HG02642 (cell line): Measurements from ENCODE around the gene LSM3.

Source experiments
- ATAC-seq: cut with Tn5 transposase; IDR thresholded peaks from one replicate; pipeline ENCODE4 v1.9.1; 2021; ENCODE audit warnings: mild to moderate bottlenecking; ENCODE audit not compliant: unreplicated experiment, poor library complexity

Gene LSM3

DNA sequence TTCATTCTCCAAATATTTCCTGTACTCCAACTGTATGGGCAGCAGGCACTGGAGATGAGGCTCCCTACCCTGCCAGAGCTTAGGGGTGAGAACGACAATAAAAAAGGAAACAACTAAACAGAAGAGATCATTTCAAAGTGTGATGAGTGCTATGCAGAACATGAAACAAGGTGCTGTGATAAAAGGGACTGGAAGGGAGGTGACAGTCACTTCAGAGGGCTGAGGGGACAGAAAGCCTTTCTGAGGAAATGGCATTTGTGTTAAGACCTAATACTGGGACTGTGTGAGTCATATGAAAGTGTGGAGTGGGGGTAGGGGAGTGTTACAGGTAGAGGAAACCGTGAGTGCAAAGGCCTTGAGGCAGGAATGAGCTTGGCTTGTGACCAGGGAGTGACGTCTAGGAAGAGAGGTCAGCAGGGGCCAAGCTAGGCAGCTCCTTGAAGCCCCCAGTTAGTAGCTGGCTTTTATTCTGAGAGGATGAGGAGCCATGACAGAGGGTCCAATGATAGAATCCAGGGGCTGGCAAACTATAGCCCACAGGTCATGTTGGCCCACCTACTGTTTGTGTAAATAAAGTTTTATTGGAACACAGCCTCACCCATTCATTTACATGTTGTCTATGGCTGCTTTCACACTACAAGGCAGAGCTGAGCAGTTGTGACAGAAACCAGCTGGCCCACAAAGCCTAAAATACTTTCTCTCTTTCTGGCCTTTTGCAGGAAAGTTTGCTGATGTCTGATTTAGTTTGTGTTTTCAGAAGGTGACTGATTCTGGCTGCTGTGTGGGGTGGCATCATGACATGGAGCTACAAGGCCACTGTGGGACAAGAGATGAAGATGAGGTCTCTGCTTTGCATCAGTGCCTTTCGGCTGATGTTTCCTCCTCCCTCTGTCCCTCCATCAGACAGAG is 56.6 kb downstream of the LSM3 start:
- no peak for ATAC-seq

GRCh38 chr3:14235912-14236295 is 57.3 kb downstream of the LSM3 start:
- no peak for ATAC-seq

GRCh38 chr3:14236902-14237301 is 58.3 kb downstream of the LSM3 start:
- no peak for ATAC-seq

GRCh38 chr3:14237457-14237856 is 58.8 kb downstream of the LSM3 start:
- no peak for ATAC-seq

DNA sequence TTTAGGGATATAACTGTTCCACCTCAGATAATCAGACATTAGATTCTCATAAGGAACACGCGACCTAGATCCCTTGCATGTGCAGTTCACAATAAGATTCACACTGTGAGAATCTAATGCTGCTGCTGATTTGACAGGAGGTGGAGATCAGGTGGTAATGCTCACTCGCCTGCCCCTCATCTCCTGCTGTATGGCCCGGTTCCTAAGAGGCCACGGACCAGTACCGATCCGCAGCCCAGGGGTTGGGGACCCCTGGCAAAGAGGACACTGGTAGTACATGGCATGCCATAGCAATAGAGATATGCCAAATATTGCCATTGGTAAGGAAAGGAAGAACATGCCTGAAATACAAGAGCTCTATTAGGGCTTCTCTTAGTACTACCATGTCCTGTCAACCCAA is 59.7 kb downstream of the LSM3 start:
- no peak for ATAC-seq

GRCh38 chr3:14238930-14239329 is 60.3 kb downstream of the LSM3 start:
- ATAC-seq, result no peak

GRCh38 chr3:14239940-14240339 is 61.3 kb downstream of the LSM3 start:
- no peak for ATAC-seq

DNA sequence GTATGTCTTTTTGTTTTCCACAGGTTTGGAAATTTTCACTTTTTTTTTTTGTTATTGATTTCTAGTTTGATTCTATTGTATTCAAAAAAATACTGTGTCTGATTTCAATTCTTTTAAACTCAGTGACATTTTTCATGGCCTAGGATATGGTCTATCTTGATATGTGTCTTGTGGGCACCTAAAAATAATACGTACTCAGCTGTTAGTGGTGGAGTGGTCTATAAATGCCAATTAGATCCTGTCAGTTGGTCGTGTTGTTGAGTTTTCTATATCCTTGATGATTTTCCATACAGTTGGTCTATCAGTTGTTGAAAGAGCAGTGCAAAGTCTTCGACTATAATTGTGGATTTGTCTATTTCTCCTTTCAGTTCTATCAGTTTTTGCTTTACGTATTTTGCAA is 61.7 kb downstream of the LSM3 start:
- ATAC-seq, result no peak

DNA sequence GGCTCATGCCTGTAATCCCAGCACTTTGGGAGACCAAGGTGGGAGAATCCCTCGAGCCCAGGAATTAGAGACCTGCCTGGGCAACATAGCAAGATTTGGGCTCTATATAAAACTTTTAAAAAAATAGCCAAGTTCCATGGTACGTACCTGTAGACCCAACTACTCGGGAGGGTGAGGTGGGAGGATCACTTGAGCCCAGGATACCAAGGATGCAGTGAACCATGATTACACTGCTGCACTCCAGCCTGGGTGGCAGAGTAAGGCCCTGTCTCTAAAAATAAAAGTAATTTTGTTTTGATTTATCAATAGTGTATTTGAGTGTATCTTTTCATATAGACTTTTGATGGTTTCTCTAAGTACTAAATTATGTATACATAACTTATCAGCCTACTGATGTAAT is 63.1 kb downstream of the LSM3 start:
- ATAC-seq, result no peak

DNA sequence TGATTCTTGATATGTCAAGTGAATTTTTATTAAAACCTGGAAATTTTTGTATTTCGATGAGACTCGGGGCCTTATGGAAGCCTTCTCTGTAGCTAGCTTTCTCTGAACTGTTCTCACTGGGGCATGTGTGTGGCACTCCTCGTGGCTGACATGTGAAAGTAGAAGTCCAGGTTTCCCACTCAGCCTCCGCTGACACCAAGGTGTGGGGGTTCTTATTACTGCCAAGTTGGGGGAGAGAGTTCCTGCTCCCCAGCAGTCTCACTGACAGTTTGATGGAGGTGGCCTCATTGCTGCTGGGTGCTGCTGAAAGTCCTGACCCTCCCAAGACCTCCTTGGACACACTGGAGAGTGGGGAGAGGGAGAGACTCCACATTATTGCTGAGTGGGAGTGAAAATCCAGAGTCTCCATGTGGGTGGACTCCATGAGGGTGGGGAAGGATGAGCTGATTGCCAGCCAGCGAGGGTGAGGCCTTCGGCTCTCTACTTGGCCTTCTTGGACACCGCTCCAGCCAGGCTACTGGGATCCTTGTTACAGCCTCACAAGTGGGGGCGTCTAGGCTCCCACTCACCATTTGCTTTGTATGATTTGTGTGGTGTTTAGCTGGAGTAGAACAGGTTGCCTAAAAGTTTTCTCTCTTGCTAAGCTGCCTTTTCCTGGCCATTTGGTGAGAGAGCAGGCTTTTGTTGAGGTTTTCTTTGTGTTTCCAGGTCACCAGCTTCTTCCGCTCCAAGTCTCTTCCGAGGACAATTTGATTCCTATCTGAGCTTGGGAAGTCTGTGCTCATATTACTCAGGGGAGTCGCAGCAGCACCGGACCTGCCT is 64.1 kb downstream of the LSM3 start:
- no peak for ATAC-seq

DNA sequence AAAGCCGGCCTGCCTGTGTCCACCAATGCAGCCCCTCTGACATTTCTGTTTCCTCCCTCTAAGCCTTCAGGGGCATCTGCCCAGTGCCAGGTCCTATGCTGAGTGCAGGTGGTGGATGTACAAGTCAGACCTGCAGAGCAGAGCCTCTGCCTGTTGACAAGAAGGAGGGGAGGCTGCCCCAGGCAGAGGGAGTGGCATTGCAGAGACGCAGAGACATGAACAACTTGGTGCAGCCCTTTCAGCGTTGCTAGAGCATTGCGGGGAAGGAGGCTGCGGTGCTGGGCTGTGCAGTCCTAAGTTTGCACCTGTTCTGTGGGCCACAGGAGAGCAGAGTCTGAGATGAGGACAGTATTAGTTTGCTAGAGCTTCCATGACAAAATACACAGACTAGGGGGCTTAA is 65.2 kb downstream of the LSM3 start:
- no peak for ATAC-seq

DNA sequence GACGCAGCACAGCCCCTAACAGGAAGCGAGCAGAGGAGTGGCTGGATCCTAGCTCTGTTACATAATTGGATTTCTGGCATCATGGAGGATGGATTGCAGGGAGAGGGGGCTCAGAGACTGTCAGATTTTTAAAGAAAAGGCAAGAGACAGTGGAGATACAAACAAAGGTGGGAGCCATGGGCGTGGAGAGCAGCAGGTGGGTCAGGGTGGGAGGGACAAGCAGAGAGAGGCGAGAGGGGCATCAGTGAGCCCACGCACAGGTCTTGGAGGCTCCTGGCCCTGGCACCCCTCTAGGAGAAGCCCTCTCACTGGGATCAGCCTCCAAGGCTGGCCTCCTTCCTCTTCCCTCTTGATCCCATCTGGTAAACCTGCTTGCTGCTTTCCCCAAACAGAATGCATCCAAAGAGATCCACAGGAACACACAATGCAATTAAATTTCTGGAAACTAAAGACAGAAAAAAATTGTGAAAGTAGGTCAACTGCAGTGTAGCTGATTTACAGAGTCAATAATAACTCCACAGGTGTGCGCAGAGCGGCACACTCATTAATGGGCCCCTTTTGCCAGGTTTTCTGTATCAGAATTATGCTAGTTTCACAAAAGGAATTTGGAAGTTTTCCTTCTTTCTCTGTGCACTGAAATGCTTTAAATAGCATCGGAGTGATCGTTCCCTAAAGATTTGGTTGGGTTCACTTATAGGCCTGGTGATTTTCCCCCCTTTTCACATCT is 66.1 kb downstream of the LSM3 start:
- ATAC-seq, result no peak

DNA sequence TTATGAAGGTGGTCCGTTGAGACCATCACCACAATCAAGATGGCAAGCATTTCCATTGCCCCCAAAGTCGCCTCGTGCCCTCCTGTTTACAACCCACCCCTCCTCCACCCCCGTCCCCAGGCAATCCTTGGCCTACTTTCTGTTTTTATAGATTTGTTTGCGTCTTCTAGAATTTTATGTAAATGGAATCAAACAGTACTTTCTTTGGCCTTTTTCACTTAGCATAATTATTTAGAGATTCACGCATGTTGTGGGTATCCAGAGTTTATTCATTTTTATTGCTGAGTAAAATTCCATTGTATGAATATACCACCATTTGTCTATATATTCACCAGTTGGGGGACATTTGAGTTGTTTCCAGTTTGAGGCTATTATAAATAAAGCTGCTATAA is 66.6 kb downstream of the LSM3 start:
- no peak for ATAC-seq

DNA sequence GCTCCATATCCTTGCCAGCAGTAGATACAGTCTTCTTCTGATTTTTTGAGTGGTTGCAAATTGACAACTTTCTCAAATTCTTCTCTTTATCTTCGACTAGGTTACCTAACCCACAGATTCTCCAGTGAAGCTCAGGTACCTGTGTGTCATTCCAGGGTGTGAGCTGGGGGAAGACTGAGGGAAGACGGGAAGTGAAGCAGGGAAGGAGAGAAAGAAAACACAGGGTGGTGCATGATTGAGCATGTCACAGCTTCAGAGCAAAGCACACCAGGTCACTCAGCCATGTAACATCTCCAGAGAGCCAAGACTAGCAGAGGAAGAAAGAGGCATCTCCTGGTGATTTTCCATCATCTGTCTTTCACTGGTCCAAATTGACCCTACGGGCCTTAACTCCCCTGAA is 67.2 kb downstream of the LSM3 start:
- no peak for ATAC-seq

- ATAC-seq, result no peak
Observed at GRCh38 chr3:14246414-14246813, 67.8 kb downstream of the LSM3 start.

DNA sequence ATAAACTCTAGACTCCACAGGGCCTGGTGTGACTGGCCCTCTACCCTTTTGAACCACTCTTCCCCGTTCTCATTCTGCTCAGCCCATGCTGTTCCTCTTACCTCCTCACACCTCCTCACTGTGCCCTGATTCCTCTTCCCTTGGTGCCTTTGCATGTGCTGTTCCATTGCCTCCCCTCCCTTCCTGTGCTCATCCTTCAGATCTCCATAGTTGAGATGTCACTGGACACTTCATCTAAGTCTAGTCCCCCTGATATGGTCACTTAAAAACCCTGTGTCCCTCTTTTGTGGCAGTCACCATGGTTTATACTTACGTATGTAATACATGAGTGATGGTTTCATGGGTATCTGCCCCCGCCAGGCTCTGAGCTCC is 69.8 kb downstream of the LSM3 start:
- ATAC-seq, result no peak

GRCh38 chr3:14248849-14249523 is 70.4 kb downstream of the LSM3 start:
- ATAC-seq, result no peak
